Smooth muscle cell (in vitro differentiated cells): ENCODE measurements around the gene FJX1. TPM values are rescaled to one million over a fixed set of nuclear protein-coding genes. Genes with fewer than 3 reads are reported as not detected.
"Not testable (repeated sequence)": the region's sequence is repeated elsewhere in the genome, so short reads cannot be mapped to it uniquely, and the experiment has no call there.

Experiments used
- DNase-seq: peaks from one replicate; lab custom pipeline; 2025; ENCODE audit not compliant: unreplicated experiment; lab: John Stamatoyannopoulos, UW
- H2AFZ ChIP-seq: fragments of 200-600 bp; sonication (generic); 2 replicates; pipeline ENCODE4 v1.6.0; 2016; ENCODE audit warnings: antibody characterized with exemption, low read depth, mild to moderate bottlenecking
- H3F3A ChIP-seq: fragments of 200-600 bp; sonication (generic); 2 replicates; pipeline ENCODE4 v1.6.0; 2017; ENCODE audit warnings: antibody characterized with exemption, low read depth
- H3K27ac ChIP-seq: fragments of 200-600 bp; sonication (generic); 2 replicates; pipeline ENCODE4 v1.5.1; 2016; ENCODE audit warnings: low read depth, mild to moderate bottlenecking
- H3K27me3 ChIP-seq: fragments of 200-600 bp; sonication (generic); 2 replicates; pipeline ENCODE4 v1.6.1; 2016; ENCODE audit warnings: low read depth, mild to moderate bottlenecking
- H3K36me3 ChIP-seq: fragments of 200-600 bp; sonication (generic); 2 replicates; pipeline ENCODE4 v1.5.1; 2016; ENCODE audit warnings: low read depth
- H3K4me1 ChIP-seq: fragments of 200-600 bp; sonication (generic); 2 replicates; pipeline ENCODE4 v1.5.1; 2016; ENCODE audit warnings: low read depth
- H3K4me2 ChIP-seq: fragments of 200-600 bp; sonication (generic); 2 replicates; pipeline ENCODE4 v1.6.0; 2016; ENCODE audit warnings: mild to moderate bottlenecking
- H3K4me3 ChIP-seq: fragments of 200-600 bp; sonication (generic); 2 replicates; pipeline ENCODE4 v1.5.1; 2016; ENCODE audit warnings: mild to moderate bottlenecking
- H3K79me2 ChIP-seq: fragments of 200-600 bp; sonication (generic); 2 replicates; pipeline ENCODE4 v1.6.0; 2016; ENCODE audit warnings: low read depth, mild to moderate bottlenecking
- H3K9ac ChIP-seq: fragments of 200-600 bp; sonication (generic); 2 replicates; pipeline ENCODE4 v1.6.0; 2016; ENCODE audit warnings: low read depth
- H3K9me3 ChIP-seq: fragments of 200-600 bp; sonication (generic); replicated peaks from 2 replicates; pipeline ENCODE4 v1.5.1; 2016; ENCODE audit warnings: low read depth
- H4K20me1 ChIP-seq: fragments of 200-600 bp; sonication (generic); 2 replicates; pipeline ENCODE4 v1.6.0; 2016; ENCODE audit warnings: low read depth
- CTCF ChIP-seq: fragments of 200-600 bp; sonication (generic); IDR thresholded peaks from 2 replicates; pipeline ENCODE4 v1.5.1; 2017; ENCODE audit warnings: borderline replicate concordance, mild to moderate bottlenecking, antibody characterized with exemption; ENCODE audit not compliant: insufficient read depth, poor library complexity, severe bottlenecking
- WGBS: methylation state at CpG from one replicate; pipeline ENCODE4 v1.1.7; 2016; ENCODE audit warnings: low lambda C conversion rate; 5-methylcytosine and 5-hydroxymethylcytosine counted together
- polyA plus RNA-seq: library from polyadenylated mRNA; unstranded; fragments of >200 nt; fragmentation: Nextera tagmentation; extraction: Ambion mirVana; gene quantifications from 2 replicates; pipeline ENCODE4 v1.2.1, GENCODE V29; 2016
- total RNA-seq: library from RNA; depleted of rRNA; stranded (reverse); fragments of >200 nt; gene quantifications from 2 replicates; pipeline ENCODE4 v1.2.3, GENCODE V29; 2014

Gene FJX1
- total and polyA plus RNA-seq, 2 experiments from 2014 or later, result 28.3 to 44.5 TPM

- 91% methylated on average over 8 of the region's 8 CpGs for WGBS
Observed at GRCh38 chr11:35647421-35648093, 29.3 kb downstream of the FJX1 start.

GRCh38 chr11:35650006-35650405 is 31.7 kb downstream of the FJX1 start:
- Histone ChIP-seq H3K4me3 (no peak overlapping the region), H3K4me1 (peaks cover 11% of the 10 kb centered on the region), H3K9ac (no peak overlapping the region), H3K9me3 (no peaks in the 10 kb centered on the region), H3K27ac (peak overlapping the region; percentile 32), H4K20me1 (no peaks in the 10 kb centered on the region), H3K27me3 (no peaks in the 10 kb centered on the region), H3K36me3 (no peaks in the 10 kb centered on the region), H3K4me2 (peak overlapping the region; percentile 64), H3F3A (no peaks in the 10 kb centered on the region), H2AFZ (no peak overlapping the region), H3K79me2 (no peaks in the 10 kb centered on the region)
- DNase-seq, result no peak
- TF ChIP-seq CTCF, result no peak
- WGBS, result 29% methylated on average over 1 of the region's 1 CpG

More at GRCh38 chr11:35647421-35648093, 29.3 kb downstream of the FJX1 start:
- H3K27me3 ChIP-seq, result no peaks in the 10 kb centered on the region
- H3F3A ChIP-seq, result no peaks in the 10 kb centered on the region
- no peak for DNase-seq
- no peaks in the 10 kb centered on the region for H3K4me1 ChIP-seq
- no peaks in the 10 kb centered on the region for H3K36me3 ChIP-seq
- no peak overlapping the region for H3K4me3 ChIP-seq
- TF ChIP-seq CTCF, result no peak
- no peak overlapping the region for H3K9ac ChIP-seq
- no peak overlapping the region for H3K27ac ChIP-seq
- H2AFZ ChIP-seq, result no peak overlapping the region
- H3K9me3 ChIP-seq, result no peaks in the 10 kb centered on the region
- H3K79me2 ChIP-seq, result no peaks in the 10 kb centered on the region
- H4K20me1 ChIP-seq, result no peaks in the 10 kb centered on the region
- no peak overlapping the region for H3K4me2 ChIP-seq

GRCh38 chr11:35650467-35650866 is 32.2 kb downstream of the FJX1 start:
- H3K27ac ChIP-seq, result peak overlapping the region; percentile 32
- no peak overlapping the region for H3K9ac ChIP-seq
- no peaks in the 10 kb centered on the region for H3K79me2 ChIP-seq
- H3K9me3 ChIP-seq, result no peaks in the 10 kb centered on the region
- H3K27me3 ChIP-seq, result no peaks in the 10 kb centered on the region
- H2AFZ ChIP-seq, result no peak overlapping the region
- H3K4me1 ChIP-seq, result peaks cover 15% of the 10 kb centered on the region
- H3K4me3 ChIP-seq, result no peak overlapping the region
- DNase-seq, result no peak
- no peaks in the 10 kb centered on the region for H3F3A ChIP-seq
- peak overlapping the region; percentile 3 for H3K4me2 ChIP-seq
- WGBS, result 94% methylated on average over 4 of the region's 4 CpGs
- H3K36me3 ChIP-seq, result no peaks in the 10 kb centered on the region
- H4K20me1 ChIP-seq, result no peaks in the 10 kb centered on the region
- no peak for TF ChIP-seq CTCF

- Histone ChIP-seq H3K27me3 (no peaks in the 10 kb centered on the region), H3K36me3 (no peaks in the 10 kb centered on the region), H2AFZ (no peak overlapping the region), H3K79me2 (no peaks in the 10 kb centered on the region), H3K4me2 (no peak overlapping the region), H3K27ac (no peak overlapping the region), H3K4me1 (peaks cover 19% of the 10 kb centered on the region), H3K9me3 (no peaks in the 10 kb centered on the region), H3K4me3 (no peak overlapping the region), H4K20me1 (no peaks in the 10 kb centered on the region), H3K9ac (no peak overlapping the region), H3F3A (no peaks in the 10 kb centered on the region)
- WGBS, result 94% methylated on average over 3 of the region's 3 CpGs
- TF ChIP-seq CTCF, result no peak
- DNase-seq, result no peak
Observed at GRCh38 chr11:35651263-35651662, 33.0 kb downstream of the FJX1 start.

- not testable (repeated sequence) for H3K79me2 ChIP-seq, DNase-seq, H3K9ac ChIP-seq, H3K27ac ChIP-seq, H3K4me3 ChIP-seq, H3K36me3 ChIP-seq, H3K9me3 ChIP-seq, H3K27me3 ChIP-seq, H4K20me1 ChIP-seq, H2AFZ ChIP-seq, H3F3A ChIP-seq, H3K4me2 ChIP-seq
- H3K4me1 ChIP-seq, result peaks cover 19% of the 10 kb centered on the region
- WGBS, result 95% methylated on average over 5 of the region's 5 CpGs
Observed at GRCh38 chr11:35652786-35653185, 34.5 kb downstream of the FJX1 start.
